ENCODE measurements around the gene SLC25A33.
"Not testable (repeated sequence)": the region's sequence is repeated elsewhere in the genome, so short reads cannot be mapped to it uniquely, and the experiment has no call there.

SLC25A33 gene

GRCh38 chr1:9539165-9539828, at the start of gene SLC25A33:
Gene SLC25A33 (plus strand): TSS chr1:9539465. CDS start chr1:9539692, 227 bp downstream.
- peak; percentile 98 for DNase-seq

GRCh38 chr1:9490605-9491339, 48.5 kb upstream of the SLC25A33 start:
- peak; percentile 89 for DNase-seq

- no peak for DNase-seq
Measured at GRCh38 chr1:9493326-9493725, 45.9 kb upstream of the SLC25A33 start.

- peak; percentile 90 for DNase-seq
Measured at GRCh38 chr1:9494936-9495758, 44.1 kb upstream of the SLC25A33 start.

GRCh38 chr1:9495854-9496374, 43.4 kb upstream of the SLC25A33 start:
- DNase-seq: no peak

- DNase-seq: no peak
Measured at GRCh38 chr1:9500756-9501754, 38.2 kb upstream of the SLC25A33 start.

- no peak for DNase-seq
Measured at GRCh38 chr1:9503001-9503675, 36.1 kb upstream of the SLC25A33 start.

- DNase-seq: peak; percentile 36
Measured at GRCh38 chr1:9505143-9505542, 34.1 kb upstream of the SLC25A33 start.

GRCh38 chr1:9506901-9507300, 32.4 kb upstream of the SLC25A33 start:
- no peak for DNase-seq

- DNase-seq: no peak
Measured at GRCh38 chr1:9510130-9510529, 29.1 kb upstream of the SLC25A33 start.

- not testable (repeated sequence) for DNase-seq
Measured at GRCh38 chr1:9515550-9515949, 23.7 kb upstream of the SLC25A33 start.

GRCh38 chr1:9518454-9518998, 20.7 kb upstream of the SLC25A33 start:
- no peak for DNase-seq

GRCh38 chr1:9520411-9520810, 18.9 kb upstream of the SLC25A33 start:
- DNase-seq: no peak

GRCh38 chr1:9529190-9529589, 10.1 kb upstream of the SLC25A33 start:
- DNase-seq: no peak

GRCh38 chr1:9530320-9530719, 8.9 kb upstream of the SLC25A33 start:
- DNase-seq: no peak

GRCh38 chr1:9534953-9535352, 4.3 kb upstream of the SLC25A33 start:
- DNase-seq: no peak

- no peak for DNase-seq
Measured at GRCh38 chr1:9536301-9536700, 3.0 kb upstream of the SLC25A33 start.

GRCh38 chr1:9537863-9538668, 1.2 kb upstream of the SLC25A33 start:
- DNase-seq: no peak

GRCh38 chr1:9538669-9539164, 548 bp upstream of the SLC25A33 start:
- DNase-seq: no peak
